LHCN-M2 (cell line): ENCODE results near the gene B3GALT4. TPM values are rescaled to one million over a fixed set of nuclear protein-coding genes. Genes with fewer than 3 reads are reported as not detected.

ENCODE experiments used
- DNase-seq: peaks from one replicate; pipeline ENCODE4 v3.0.0-alpha.2; 2012; ENCODE audit warnings: low read depth
- total RNA-seq: library from RNA; depleted of rRNA; stranded (reverse); fragments of >200 nt; gene quantifications from 2 replicates; pipeline ENCODE4 v1.2.3, GENCODE V29; 2014

B3GALT4 gene
- total RNA-seq, 1 experiment from 2014 or later, result 0.06 TPM

DNA sequence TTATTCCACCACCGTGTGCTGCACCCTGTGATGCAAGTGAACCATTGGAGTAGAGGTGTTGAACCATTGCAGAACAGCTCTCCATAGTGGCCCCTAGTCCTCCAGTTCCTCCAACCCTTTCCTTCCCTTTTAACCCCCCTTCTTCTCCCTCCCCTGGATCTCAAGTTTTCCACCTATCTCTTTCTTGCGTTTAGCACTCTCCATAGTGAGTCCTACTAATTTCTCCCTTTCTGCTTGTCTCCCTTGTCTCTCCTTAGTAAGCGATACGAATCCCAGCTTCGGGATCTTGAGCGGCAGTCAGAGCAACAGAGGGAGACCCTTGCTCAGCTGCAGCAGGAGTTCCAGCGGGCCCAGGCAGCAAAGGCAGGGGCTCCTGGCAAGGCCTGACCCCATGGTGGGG is 13.5 kb downstream of the B3GALT4 start:
- DNase-seq, result no peak

DNA sequence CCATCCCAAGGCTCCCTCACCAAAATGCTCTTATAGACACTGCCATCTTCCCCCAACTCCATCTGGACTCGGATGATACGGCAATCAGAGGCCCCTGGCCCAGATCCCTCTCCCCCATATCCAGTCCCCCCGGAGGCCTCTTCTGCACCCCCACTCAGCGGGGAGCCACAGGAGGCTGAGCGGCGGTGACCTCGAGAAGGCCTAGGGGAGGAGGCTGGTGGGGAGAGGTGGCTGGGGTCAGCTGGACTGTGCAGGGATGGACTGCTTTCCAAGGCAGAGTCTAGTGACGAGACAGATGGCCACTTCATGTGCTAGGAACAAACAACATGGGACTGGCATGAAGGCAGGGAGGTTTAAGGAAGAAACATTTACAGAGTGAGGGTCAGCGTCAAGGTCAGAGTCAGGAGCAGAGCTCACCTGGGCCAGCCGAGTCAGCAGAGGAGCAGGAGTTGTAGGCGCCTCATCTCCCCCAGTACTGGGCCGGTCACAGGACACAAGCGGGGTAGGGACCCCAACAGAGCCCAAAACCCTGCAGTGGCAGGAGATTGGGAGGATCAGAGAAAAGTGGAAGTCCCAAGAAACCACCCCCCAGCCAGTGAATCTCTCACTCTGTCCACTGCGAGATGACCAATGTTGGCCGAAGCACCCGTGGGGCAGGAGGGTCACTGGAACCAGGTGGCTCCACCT is 16.2 kb downstream of the B3GALT4 start:
- DNase-seq, result no peak

DNA sequence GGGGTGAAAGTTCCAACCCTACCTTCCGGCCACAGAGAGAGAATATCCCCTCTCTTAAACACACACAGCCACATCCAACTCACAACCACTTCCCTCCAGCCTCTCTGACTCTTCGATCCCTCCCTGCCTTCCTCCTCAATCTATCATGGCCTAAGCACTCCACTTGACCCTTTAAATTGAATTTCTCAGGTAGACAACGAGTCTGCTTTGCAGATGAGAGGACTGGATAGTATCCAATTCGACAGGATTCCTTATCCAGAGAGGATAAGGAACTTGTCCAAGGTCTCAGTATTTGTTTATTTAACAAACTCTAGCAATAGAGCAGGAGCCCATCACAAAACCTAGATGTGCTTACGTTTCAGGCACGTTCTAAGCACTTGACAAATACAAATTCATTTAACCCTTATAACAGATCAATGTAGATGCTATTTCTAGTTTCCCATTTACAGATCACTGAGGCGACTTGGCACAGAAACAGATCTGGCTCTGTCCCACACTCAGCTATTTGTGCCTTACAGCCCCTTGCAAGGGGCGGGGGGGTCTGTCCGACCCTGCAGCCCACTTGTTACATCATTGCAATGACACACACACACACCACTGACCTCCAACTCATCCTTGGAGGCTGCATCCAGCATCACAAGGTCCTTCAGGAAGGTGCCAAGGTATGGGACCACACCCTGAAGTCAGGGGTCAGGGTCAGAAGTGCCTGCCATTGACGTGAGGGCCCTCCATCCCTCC is 17.3 kb downstream of the B3GALT4 start:
- DNase-seq, result no peak

DNA sequence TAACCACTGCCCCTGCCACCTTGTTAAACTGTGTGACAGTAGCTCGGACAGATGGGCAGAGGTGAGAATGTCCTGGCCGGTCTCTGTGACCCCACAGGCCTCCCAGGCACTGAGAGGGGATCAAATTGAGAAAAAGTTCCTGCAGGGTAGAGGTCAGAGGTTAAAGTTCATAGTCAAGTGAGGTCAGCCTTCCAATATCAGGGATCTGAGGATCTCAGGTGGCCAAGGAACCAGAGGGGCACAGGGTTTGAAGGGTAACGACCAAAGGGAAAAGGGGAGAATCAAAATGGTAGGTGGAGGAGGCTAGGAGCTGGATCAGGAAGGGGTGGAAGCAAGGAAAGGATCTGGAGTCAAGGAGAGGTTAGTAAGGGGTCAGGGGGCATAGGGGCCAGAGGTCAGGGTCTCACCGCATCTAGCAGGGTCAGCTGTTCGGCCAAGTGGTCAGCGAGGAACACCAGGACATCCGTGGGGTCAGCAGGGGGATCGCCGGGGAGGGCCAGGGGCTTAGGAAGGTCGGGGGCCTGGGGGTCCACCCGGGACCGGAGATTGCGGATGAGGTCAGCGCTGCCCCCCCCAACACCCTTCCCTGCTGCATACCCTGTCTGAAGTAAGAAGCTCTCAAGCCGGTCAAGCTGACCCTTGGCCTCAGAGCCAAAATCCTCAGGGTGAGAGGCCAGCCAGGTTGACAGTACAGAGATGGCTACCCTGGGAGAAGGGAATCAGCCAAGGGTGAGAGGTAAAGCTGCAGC is 18.9 kb downstream of the B3GALT4 start:
- no peak for DNase-seq

DNA sequence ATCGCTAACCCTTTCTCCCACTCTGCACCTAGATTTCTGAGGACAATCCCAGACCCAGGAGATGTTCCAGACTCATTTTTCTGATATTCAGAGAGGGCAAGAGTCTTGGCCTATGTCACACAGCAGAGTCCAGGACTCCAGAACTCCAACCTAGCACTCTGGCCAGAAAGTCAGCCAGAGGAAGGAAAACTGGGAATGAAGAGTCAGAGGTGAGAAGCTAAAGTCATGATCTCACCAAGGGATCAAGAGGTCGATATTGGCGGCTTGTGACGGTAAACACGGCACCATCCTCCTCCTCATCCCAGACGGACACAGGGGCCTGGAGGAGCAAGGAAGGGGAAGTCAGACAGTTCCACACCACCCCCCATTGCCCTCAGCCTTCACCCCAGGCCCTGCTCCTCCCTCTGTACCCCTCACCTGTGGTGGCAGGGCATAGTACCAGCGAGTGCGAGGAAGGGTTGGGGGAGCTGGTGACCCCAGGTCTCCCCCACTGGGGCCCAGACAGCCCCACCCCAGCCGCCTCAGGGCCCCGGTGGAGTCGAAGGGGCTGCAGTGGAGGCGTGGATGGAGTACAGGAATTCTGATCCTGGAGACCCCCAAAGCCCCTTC is 20.0 kb downstream of the B3GALT4 start:
- no peak for DNase-seq

DNA sequence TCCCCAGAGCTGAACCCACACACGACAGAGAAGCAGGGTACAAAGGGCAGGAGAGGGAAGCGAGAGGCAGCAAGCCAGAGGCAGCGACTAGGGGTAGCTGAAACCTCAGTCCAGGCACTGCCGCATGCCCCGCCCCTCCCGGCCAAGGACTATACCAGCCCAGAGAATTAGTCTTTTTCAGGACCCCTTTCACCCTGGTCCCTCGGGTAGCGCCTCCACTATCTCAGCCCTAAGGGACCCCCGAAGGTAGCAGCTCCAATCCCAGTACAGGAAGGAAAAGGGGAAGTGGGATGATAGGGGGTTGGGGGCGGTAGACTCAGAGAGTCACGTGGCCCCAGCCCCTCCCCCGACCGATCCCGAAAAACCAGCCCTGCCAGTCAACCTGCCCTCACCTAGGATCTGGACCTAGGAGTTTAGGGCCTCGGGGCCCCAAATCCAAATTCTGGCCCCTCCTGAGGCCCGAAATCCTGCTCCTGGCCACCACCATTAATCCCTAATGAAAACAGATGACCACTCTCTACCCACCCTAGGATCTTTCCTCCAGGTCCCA is 20.6 kb downstream of the B3GALT4 start:
- no peak for DNase-seq

DNA sequence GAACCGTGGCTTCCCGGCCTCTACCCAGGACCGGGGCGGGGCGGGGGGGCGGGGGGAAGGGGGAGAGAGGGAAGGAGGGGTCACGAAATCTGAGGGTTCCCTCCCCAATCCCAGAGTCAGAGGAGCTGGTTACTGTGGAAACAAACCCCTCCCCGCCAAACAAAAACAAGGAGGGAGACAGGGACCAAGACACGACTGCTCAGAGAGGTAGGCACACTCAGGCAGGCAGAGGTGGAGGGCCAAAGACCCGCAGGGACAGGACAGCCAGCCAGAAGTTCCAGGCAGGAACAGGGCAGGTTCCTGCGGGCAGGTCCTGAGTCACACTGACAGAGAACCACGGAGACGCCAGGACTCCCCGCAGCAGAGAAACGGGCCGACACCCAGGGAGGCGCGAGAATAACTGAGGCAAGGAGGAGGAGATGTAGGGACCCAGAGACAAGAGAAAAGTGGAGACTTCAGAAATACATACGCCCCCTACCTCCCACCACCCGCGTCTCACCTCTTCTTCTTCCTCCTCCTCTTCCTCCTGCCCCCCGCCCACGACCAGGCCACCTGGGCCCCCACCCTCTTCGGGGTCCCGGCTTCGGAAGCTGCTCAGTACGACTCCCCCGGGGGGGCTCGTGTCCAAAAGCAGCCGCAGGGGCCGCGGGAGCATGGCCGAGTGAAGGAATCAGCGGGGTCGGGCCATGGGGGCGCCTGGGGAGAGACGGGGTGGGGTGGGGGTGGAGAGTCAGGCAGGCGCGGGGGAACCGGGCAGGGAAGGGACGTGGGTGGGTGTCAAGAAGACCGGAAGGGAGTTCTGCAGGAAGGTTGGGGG is 21.2 kb downstream of the B3GALT4 start:
- peak; percentile 87 for DNase-seq

DNA sequence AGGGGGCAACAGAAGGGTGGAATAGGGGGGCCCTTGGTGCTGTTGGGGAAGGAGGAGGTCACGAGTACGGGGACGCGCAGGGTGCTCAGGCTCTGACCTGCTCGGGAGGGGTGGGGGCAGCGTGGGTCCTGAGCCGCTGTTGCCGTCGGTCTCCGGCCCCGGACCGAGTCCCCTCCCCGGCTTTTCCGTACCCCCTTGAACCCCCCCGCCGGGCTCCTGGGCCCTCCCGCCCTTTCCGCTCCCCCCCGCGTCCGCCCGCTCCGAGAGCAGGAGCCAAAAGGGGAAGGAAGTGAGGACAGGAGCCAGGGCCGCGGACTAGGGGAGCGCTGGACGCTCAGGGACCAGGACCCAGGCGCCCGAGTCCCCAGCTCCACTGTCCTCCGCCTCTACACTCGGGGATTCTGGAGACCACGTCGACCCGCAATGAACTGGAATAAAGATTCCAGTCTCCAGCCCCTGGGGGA is 21.9 kb downstream of the B3GALT4 start, which contains the start of gene RGL2:
TSS of gene RGL2 (minus strand) at position 170 of the 464 bp plus-strand sequence. CDS start 332 bp downstream, outside the sequence.
- peak; percentile 61 for DNase-seq

DNA sequence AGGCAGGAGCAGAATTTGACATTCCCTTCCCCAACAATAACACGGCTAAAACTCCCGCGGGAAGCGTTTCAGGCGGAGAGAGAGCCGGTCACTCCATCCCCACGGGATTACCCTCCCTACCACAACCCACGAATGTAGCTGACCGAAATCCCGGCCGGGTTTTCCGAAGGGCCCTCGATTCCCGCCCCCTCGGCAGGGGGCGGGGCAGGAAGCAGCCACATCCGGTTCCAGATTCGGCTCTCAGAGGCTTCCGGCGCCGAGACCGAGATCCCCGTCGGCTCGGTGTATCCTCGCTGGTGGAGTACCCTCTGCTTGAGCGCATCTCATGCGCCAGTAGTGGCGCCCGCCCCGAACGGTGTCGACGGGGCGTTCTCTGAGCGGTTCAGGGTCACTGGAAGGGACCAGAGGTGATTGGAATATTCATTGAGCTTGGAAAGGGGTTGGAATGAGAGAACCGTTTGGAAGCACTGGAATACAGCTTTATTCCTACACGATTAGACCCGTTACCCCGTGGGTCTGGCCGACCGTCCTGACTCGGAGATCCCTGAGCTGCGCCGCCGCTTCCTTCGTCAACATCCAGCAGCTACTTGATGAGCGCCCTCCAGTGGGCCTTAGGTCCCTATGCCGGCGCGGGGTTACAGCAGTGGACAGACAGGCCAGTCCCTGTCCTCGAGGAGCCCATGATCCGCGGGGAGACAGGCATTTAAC is 22.5 kb downstream of the B3GALT4 start:
- DNase-seq, result peak; percentile 92

DNA sequence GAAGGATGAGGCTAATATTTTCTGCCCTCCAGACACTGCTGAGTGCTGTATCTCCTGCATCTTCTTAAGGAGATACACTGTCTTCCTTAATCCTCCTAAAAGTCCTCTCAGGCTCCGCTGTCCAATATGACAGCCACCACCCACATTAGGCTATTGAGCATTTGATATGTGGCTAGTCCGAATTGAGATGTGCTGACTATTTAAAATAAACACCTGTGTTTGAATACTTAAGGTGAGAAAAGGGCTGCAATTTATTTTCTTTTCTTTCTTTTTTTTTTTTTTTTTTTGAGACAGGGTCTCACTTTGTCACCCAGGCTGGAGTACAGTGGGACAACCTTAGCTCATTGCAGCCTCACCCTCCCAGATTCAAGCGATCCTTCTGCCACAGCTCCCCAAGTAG is 25.0 kb downstream of the B3GALT4 start:
- no peak for DNase-seq

DNA sequence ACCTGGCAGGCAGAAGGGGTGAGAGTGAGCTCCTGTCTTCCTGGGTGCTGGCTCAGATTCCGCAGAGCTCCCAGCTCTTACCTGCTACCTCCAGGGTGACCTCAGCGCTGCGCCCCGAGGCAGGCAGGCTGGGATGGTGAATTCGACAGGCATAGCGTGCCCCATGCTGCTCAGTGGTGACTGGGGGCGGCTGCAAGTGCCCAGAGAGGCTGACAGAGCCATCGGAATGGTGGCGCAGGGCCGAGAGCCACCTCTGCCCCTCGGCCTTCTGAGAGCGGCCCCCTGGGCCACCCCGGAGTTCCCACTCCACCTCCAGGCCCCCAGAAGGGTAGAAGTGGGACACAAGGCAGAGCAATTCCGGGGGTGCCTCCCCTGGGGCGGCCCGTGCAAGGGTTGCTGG is 27.3 kb downstream of the B3GALT4 start:
- no peak for DNase-seq

DNA sequence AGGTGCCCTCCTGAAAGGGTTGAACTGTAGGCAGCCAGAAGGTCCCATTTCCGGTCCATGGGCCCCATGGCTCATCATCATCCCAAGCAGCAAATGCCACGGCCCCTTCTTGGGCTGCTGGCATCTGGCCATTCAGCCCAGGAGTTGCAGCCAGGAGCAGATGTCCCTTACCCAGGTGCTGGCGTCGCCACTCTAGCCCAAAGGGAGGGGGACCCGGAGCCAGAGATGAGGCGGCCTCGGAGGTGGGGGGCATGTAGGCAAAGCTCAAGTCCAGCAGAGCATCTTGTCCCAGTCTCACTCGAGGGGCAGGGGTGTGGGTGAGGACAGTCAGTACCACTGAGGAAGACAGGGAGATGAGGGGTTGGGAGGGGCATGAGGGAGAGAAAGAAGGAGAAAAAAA is 28.1 kb downstream of the B3GALT4 start:
- DNase-seq, result no peak

DNA sequence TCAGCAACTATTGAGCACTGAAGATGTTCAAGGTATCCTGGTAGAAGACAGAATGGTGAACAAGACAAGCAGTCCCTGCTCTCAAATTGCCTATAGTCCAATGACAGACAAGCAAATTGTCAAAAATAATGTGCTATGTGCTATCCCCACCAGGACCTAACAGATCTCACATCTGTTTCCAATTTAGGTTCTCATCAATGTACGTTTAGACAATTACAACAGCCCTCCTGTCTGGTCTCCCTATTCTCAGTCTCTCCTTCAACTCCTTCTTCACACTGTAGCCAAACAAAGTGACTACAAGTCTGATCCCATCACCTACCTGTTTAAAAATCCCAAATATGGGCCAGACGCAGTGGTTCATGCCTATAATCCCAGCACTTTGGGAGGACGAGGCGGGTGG is 29.4 kb downstream of the B3GALT4 start:
- no peak for DNase-seq

DNA sequence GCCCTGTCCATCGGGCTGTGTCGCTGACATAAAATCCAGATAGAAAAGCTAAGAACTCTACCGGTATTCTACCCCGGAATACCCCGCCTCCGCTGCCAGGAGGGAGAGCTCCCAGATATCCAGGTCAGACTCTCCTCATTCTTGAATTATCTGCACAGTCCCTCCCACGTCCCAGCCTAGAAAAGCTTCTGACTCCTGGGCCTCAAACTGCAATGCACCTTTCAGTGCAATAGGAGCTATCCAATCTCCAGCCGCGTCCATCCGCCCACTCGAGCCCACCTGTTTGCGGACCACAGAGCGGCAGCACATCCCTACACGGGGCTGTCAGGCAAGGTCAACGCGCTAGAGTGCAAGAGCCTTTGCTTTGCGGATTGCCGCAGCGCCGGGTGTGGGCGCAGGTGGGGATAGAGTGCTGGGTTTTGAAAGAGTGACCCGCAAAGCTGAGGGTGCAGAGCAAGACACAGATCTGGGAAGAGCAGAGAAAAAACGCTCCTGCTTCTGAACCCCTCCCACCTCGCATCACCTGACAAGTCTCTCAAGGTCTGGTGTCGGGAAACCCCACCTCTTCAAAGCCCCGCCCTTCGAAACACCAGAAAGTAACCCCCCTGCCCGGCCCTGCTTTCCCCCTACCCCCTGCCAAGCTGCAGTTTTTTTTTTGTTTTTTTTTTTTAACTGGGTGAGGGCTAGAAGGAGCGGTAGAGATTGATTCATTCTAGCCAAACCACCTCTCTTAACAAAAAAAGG is 35.6 kb downstream of the B3GALT4 start:
- DNase-seq, result peak; percentile 51

DNA sequence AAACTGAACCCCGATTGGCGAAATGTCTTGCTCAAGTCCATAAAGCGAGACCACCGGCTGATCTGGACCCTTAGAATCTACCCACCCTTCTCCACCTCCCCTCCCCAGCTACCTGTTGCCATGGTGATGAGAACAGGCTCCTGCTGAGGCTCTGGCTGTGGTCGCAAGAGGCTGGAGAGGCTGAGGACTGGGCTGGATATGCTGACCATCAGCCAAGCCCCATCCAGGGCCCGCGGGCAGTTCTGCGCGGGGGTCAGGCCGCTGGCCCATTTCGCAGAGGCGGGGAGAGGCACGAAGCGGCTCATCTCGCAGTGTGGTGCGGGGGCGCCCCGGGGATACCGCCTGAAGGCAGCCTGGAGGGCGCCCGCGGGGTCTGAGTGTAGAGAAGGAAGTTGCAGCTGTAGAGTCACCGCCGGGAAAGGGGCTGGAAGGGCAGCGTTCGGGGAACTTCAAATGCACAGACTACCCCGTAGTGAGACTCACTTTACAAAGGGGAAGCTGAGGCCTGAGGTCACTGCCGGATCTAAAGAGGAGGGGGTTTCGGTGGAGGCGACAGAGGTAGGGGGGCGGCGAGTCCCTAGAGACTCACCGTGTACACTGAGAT is 36.3 kb downstream of the B3GALT4 start:
- peak; percentile 23 for DNase-seq

DNA sequence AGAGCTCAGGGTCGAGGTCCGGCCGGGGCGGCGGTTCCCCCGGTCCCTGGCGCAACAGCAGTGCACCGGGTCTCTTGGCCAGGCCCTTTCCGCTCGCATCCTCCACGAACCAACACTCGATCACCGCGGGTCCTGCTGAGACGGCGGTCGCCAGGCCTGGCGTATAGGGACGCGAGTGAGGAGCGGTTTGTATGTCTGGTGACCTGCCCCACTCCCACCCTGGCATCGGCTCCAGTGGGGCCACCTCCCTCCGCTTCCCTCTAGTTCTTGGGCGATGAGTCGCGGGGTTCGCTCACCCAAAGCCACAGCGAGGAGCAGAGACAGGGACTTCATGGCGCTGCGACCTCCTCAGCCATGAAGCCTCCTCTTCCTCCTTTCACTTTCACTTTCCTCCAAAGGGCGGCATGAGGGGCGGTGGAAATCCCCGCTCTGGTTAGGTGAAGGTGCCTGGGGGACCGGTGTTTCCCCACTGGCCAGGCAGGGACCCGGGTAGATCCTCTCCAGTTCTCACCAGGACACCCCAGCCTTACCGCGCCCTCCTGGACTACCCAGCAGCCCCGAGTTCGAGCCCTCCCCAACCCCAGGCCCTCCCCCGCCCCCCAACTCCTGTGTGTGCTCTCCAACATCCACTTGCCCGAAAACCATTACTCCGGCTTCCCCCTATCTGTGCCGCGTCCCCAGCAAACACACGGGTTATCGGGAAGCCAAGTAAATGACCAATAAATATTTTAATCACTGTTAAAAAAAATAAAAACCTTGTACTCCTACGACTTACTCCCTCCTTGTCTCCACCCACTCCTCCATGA is 37.0 kb downstream of the B3GALT4 start, which contains the start of gene TAPBP:
TSS of gene TAPBP (minus strand) at position 370 of the 806 bp plus-strand sequence. CDS start at position 333, 37 bp downstream.
- DNase-seq, result peak; percentile 53

DNA sequence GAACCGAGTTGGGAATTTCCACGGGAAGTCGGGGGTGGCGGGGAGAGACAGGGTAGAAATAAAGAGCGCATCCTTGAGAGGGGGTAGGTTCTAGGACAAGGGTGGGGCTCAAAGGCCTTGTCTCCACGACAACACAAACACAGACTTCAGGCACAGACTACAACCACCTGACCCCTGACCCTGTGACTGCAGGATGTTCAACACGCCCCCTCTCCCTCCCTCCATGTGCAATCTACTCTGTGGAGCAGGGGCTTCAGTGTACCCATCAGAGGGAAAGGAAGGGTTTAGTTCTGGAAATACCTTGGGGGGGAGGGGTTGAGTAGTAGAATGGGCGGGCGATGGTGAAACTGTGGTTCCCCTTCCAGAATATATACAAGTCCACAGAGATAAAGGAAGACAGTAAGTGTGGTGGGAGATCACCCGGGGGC is 37.6 kb downstream of the B3GALT4 start:
- DNase-seq, result peak; percentile 77
